HepG2 (cell line): ENCODE data around the gene SYNGR4. TPM values are rescaled to one million over a fixed set of nuclear protein-coding genes. Genes with fewer than 3 reads are reported as not detected.

Experiments
- ATF7-NPFF ChIP-seq: sonication (generic); formaldehyde crosslinking; IDR thresholded peaks from 2 replicates; pipeline ENCODE4 v1.8.1; 2023; ENCODE audit warnings: mild to moderate bottlenecking, low read depth, missing genetic modification reagents, moderate library complexity
- CHD2 ChIP-seq: IDR thresholded peaks from 2 replicates; pipeline ENCODE4 v1.6.1; 2011; ENCODE audit warnings: low read depth, low read length, improper control_type of control experiment
- FOSL2 ChIP-seq: sonication (generic); formaldehyde crosslinking; IDR thresholded peaks from 2 replicates; pipeline ENCODE4 v1.4.0; 2020; ENCODE audit warnings: missing genetic modification reagents
- JUND ChIP-seq: sonication (generic); formaldehyde crosslinking; IDR thresholded peaks from 2 replicates; pipeline ENCODE4 v1.8.0; 2022; ENCODE audit warnings: mild to moderate bottlenecking, missing genetic modification reagents
- NCOR1 ChIP-seq: fragments of 200-600 bp; sonication (generic); IDR thresholded peaks from 2 replicates; pipeline ENCODE4 v1.7.0; 2017; ENCODE audit warnings: antibody characterized with exemption, low read length, borderline replicate concordance
- NFE2L2 ChIP-seq: fragments of 150-350 bp; IDR thresholded peaks from 2 replicates; pipeline ENCODE4 v1.6.1; 2014; ENCODE audit warnings: low read length
- NFYB ChIP-seq: sonication (generic); formaldehyde crosslinking; IDR thresholded peaks from 2 replicates; pipeline ENCODE4 v1.4.0; 2020; ENCODE audit warnings: missing genetic modification reagents
- NPAS2 ChIP-seq: sonication (generic); formaldehyde crosslinking; IDR thresholded peaks from 2 replicates; pipeline ENCODE4 v1.8.0; 2022; ENCODE audit warnings: mild to moderate bottlenecking, missing genetic modification reagents, borderline replicate concordance
- POLR2AphosphoS5 ChIP-seq: IDR thresholded peaks from 2 replicates; pipeline ENCODE4 v1.6.1; 2012; ENCODE audit warnings: low read depth, low read length
- SP4 ChIP-seq: sonication (generic); formaldehyde crosslinking; IDR thresholded peaks from 2 replicates; pipeline ENCODE4 v1.8.1; 2023; ENCODE audit warnings: mild to moderate bottlenecking, missing genetic modification reagents
- SP5 ChIP-seq: IDR thresholded peaks from 2 replicates; pipeline ENCODE4 v1.6.1; 2016; ENCODE audit warnings: low read depth, borderline replicate concordance
- TBP ChIP-seq: sonication (generic); formaldehyde crosslinking; IDR thresholded peaks from 2 replicates; pipeline ENCODE4 v1.5.0; 2020; ENCODE audit warnings: missing genetic modification reagents
- ZNF138 ChIP-seq: sonication (generic); formaldehyde crosslinking; IDR thresholded peaks from 2 replicates; pipeline ENCODE4 v1.5.0; 2020; ENCODE audit warnings: mild to moderate bottlenecking, low read depth, missing genetic modification reagents
- ZNF17 ChIP-seq: sonication (generic); formaldehyde crosslinking; IDR thresholded peaks from 2 replicates; pipeline ENCODE4 v1.5.0; 2020; ENCODE audit warnings: mild to moderate bottlenecking, missing genetic modification reagents
- ZNF20 ChIP-seq: sonication (generic); formaldehyde crosslinking; IDR thresholded peaks from 2 replicates; pipeline ENCODE4 v1.4.0; 2020; ENCODE audit warnings: mild to moderate bottlenecking, moderate library complexity, missing genetic modification reagents
- ZNF33A ChIP-seq: sonication (generic); formaldehyde crosslinking; IDR thresholded peaks from 2 replicates; pipeline ENCODE4 v1.5.1; 2020; ENCODE audit warnings: missing genetic modification reagents, mild to moderate bottlenecking, moderate library complexity, borderline replicate concordance
- ZNF430 ChIP-seq: sonication (generic); formaldehyde crosslinking; IDR thresholded peaks from 2 replicates; pipeline ENCODE4 v1.9.0; 2021; ENCODE audit warnings: mild to moderate bottlenecking, missing genetic modification reagents
- ZNF703 ChIP-seq: sonication (generic); formaldehyde crosslinking; IDR thresholded peaks from 2 replicates; pipeline ENCODE4 v1.5.1; 2020; ENCODE audit warnings: missing genetic modification reagents, mild to moderate bottlenecking, moderate library complexity, borderline replicate concordance
- ZNF766 ChIP-seq: sonication (generic); formaldehyde crosslinking; IDR thresholded peaks from 2 replicates; pipeline ENCODE4 v1.5.0; 2020; ENCODE audit warnings: missing genetic modification reagents, borderline replicate concordance
- ZNF782 ChIP-seq: sonication (generic); formaldehyde crosslinking; IDR thresholded peaks from 2 replicates; pipeline ENCODE4 v1.4.0; 2020; ENCODE audit warnings: missing genetic modification reagents, mild to moderate bottlenecking, borderline replicate concordance
- polyA plus RNA-seq, 8 experiments: library from polyadenylated mRNA; depleted of rRNA in 3 of 8; stranded (reverse) in 7 of 8; unstranded in 1 of 8; fragments of >200 nt; fragmentation: Illumina TruSeq in 4 of 8; extraction: Trizol in 4 of 8; gene quantifications; 2 replicates each; pipeline versions ENCODE4 v1.2.1 to v1.2.3, GENCODE V29; 2011 to 2016; ENCODE audit warnings: low read depth in 4 of 8, missing spikeins in 1 of 8, mixed read lengths in 1 of 8; ENCODE audit not compliant: insufficient read depth in 1 of 8
- total RNA-seq, 5 experiments: library from RNA; depleted of rRNA; stranded (reverse); fragments of >200 nt; fragmentation: Illumina TruSeq; extraction: Trizol; gene quantifications; 2 replicates each; pipeline ENCODE4 v1.2.3, GENCODE V29; 2016; ENCODE audit warnings: low read depth in 1 of 5
- TF ChIP-seq, protein P1 (sequence below): sonication (generic); formaldehyde crosslinking; IDR thresholded peaks from 2 replicates; pipeline ENCODE4 v1.4.0; 2020; ENCODE audit warnings: missing genetic modification reagents, mild to moderate bottlenecking, borderline replicate concordance
- TF ChIP-seq, protein P2 (sequence below): sonication (generic); formaldehyde crosslinking; IDR thresholded peaks from 2 replicates; pipeline ENCODE4 v1.8.0; 2022; ENCODE audit warnings: mild to moderate bottlenecking, missing genetic modification reagents; ENCODE audit not compliant: insufficient replicate concordance
- TF ChIP-seq, protein P3 (sequence below): sonication (generic); formaldehyde crosslinking; IDR thresholded peaks from 2 replicates; pipeline ENCODE4 v1.4.0; 2020; ENCODE audit warnings: mild to moderate bottlenecking, missing genetic modification reagents

SYNGR4 gene
- total and polyA plus RNA-seq, 2 of the 13 experiments (the other 11 are each of a cell fraction or from before 2014, with no cell fraction given) = not detected

DNA sequence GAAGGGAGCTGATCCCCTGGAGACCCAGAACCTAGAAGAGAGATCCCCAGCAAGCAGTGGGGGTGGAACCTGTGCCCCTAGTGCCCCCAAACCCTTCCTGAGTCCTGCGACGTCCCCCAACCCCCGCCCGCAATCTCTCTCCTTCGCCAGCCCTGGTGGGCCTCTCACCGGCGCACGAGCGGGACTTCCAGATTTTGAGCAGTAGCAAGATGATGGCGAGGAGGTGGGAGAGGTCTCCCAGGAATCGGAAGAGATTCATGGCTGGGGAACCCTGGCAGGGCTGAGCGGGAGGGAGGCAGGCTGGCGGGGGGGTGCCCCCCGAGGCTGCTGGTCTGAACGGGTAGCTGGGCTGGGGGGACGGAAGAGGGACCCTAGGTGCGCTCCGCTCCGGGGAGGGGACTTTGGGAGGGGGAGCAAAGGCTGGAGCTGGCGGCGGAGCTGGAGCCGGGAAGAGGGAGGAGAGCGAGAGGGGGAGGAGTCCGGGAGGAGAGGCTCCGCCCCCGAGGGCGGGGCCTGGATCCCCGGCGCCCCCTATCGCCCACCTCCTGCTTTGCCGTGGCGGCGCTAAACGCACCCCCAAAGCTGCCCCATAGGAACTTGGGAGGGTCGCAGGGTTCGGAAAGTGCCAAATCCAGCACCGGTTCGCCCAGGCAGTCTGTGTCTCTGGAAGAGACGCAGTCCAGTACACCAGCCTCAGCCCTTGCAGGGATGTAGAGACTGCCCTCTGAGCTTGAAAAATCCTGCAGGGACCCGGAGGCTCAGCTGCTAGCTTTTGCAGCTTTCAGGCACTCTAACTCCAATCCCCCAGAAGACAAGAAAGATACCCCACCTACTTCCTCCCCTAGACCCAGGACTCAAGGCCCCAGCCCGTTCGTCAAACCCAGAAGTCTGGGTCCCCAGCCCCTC, 27.2 kb downstream of the SYNGR4 start, which contains the start of gene KDELR1 (continued):
- TF ChIP-seq TBP (CRISPR knock-in tag) (no peak), ZNF138 (CRISPR knock-in tag) (no peak), SP4 (CRISPR knock-in tag) (peak; percentile 94), NCOR1 (no peak), NFE2L2 (no peak), NFYB (CRISPR knock-in tag) (no peak), NPAS2 (CRISPR knock-in tag) (no peak), ZNF766 (CRISPR knock-in tag) (no peak), JUND (CRISPR knock-in tag) (0 out of 2 replicates have a peak, but pooled peaks have one; percentile 5), FOSL2 (CRISPR knock-in tag) (no peak), ZNF430 (CRISPR knock-in tag) (peak; percentile 74; the same call in 1 of the 2 replicates), POLR2AphosphoS5 (peak; percentile 79), ZNF33A (CRISPR knock-in tag) (no peak), ZNF17 (no peak), CHD2 (no peak), ZNF782 (CRISPR knock-in tag) (no peak), ZNF703 (0 out of 2 replicates have a peak, but pooled peaks have one; percentile 35), SP5 (CRISPR knock-in tag) (peak; percentile 51; the same call in 1 of the 2 replicates), ZNF20 (CRISPR knock-in tag) (no peak), ATF7-NPFF (CRISPR knock-in tag) (no peak)
- TF ChIP-seq, protein P1, sequence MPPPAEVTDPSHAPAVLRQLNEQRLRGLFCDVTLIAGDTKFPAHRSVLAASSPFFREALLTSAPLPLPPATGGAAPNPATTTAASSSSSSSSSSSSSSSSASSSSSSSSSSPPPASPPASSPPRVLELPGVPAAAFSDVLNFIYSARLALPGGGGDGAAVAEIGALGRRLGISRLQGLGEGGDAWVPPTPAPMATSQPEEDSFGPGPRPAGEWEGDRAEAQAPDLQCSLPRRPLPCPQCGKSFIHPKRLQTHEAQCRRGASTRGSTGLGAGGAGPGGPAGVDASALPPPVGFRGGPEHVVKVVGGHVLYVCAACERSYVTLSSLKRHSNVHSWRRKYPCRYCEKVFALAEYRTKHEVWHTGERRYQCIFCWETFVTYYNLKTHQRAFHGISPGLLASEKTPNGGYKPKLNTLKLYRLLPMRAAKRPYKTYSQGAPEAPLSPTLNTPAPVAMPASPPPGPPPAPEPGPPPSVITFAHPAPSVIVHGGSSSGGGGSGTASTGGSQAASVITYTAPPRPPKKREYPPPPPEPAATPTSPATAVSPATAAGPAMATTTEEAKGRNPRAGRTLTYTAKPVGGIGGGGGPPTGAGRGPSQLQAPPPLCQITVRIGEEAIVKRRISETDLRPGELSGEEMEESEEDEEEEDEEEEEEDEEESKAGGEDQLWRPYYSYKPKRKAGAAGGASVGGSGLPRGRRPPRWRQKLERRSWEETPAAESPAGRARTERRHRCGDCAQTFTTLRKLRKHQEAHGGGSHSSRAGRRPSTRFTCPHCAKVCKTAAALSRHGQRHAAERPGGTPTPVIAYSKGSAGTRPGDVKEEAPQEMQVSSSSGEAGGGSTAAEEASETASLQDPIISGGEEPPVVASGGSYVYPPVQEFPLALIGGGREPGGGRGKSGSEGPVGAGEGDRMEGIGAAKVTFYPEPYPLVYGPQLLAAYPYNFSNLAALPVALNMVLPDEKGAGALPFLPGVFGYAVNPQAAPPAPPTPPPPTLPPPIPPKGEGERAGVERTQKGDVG (CRISPR knock-in tag) = peak; percentile 58; the same call in 1 of the 2 replicates
- TF ChIP-seq, protein P2, sequence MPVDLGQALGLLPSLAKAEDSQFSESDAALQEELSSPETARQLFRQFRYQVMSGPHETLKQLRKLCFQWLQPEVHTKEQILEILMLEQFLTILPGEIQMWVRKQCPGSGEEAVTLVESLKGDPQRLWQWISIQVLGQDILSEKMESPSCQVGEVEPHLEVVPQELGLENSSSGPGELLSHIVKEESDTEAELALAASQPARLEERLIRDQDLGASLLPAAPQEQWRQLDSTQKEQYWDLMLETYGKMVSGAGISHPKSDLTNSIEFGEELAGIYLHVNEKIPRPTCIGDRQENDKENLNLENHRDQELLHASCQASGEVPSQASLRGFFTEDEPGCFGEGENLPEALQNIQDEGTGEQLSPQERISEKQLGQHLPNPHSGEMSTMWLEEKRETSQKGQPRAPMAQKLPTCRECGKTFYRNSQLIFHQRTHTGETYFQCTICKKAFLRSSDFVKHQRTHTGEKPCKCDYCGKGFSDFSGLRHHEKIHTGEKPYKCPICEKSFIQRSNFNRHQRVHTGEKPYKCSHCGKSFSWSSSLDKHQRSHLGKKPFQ = peak; percentile 46
- TF ChIP-seq, protein P3, sequence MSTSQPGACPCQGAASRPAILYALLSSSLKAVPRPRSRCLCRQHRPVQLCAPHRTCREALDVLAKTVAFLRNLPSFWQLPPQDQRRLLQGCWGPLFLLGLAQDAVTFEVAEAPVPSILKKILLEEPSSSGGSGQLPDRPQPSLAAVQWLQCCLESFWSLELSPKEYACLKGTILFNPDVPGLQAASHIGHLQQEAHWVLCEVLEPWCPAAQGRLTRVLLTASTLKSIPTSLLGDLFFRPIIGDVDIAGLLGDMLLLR (CRISPR knock-in tag) = no peak
